Liver (tissue), 9 donors: Measurements from ENCODE around the gene GPC3. TPM values are rescaled to one million over a fixed set of nuclear protein-coding genes. Genes with fewer than 3 reads are reported as not detected.

Experiments used
- DNase-seq: peaks from one replicate; pipeline ENCODE4 v3.0.0-alpha.2; 2017; ENCODE audit warnings: low spot score
- H3K27ac ChIP-seq, 2 donors: one replicate each; pipeline ENCODE4 v1.7.0; 2013; ENCODE audit warnings: inconsistent platforms in 2 of 2, low read length in 2 of 2, control low read depth in 1 of 2, low read depth in 1 of 2, mild to moderate bottlenecking in 1 of 2
- H3K27me3 ChIP-seq, 4 donors: one replicate each; pipeline versions ENCODE4 v1.6.1 to v1.7.0; 2013; ENCODE audit warnings: low read length in 3 of 4, inconsistent platforms in 1 of 4, mild to moderate bottlenecking in 1 of 4, moderate library complexity in 1 of 4; ENCODE audit not compliant: control insufficient read depth in 4 of 4, insufficient read depth in 4 of 4
- H3K36me3 ChIP-seq, 4 donors: one replicate each; pipeline versions ENCODE4 v1.6.1 to v1.7.0; 2013; ENCODE audit warnings: low read length in 3 of 4, mild to moderate bottlenecking in 3 of 4, low read depth in 1 of 4, moderate library complexity in 1 of 4; ENCODE audit not compliant: control insufficient read depth in 4 of 4, insufficient read depth in 3 of 4
- H3K4me1 ChIP-seq, 4 donors: one replicate each; pipeline versions ENCODE4 v1.6.1 to v1.7.0; 2013; ENCODE audit warnings: low read length in 3 of 4, mild to moderate bottlenecking in 3 of 4, moderate library complexity in 1 of 4; ENCODE audit not compliant: control insufficient read depth in 4 of 4, insufficient read depth in 4 of 4
- H3K4me3 ChIP-seq, 3 donors: one replicate each; pipeline versions ENCODE4 v1.6.1 to v1.7.0; 2013; ENCODE audit warnings: low read length in 3 of 3, control low read depth in 1 of 3, low read depth in 1 of 3, mild to moderate bottlenecking in 1 of 3
- H3K9ac ChIP-seq, 2 donors: one replicate each; pipeline ENCODE4 v1.7.0; 2013; ENCODE audit warnings: low read length in 2 of 2, mild to moderate bottlenecking in 2 of 2, moderate library complexity in 2 of 2, control low read depth in 1 of 2, low read depth in 1 of 2
- H3K9me3 ChIP-seq, 4 donors: one replicate each; pipeline versions ENCODE4 v1.6.1 to v1.7.0; 2013; ENCODE audit warnings: low read length in 3 of 4; ENCODE audit not compliant: control insufficient read depth in 4 of 4
- ATF3 ChIP-seq: IDR thresholded peaks from 2 replicates; pipeline ENCODE4 v1.6.1; 2016; ENCODE audit warnings: antibody characterized with exemption
- CTCF ChIP-seq: fragments of 150-350 bp; IDR thresholded peaks from 2 replicates; pipeline ENCODE4 v1.5.1; 2017; ENCODE audit warnings: improper control_type of control experiment, low read depth, low read length; ENCODE audit not compliant: missing input control
- EGR1 ChIP-seq, 2 donors: IDR thresholded peaks; 2 replicates each; pipeline ENCODE4 v1.6.1; 2016 to 2018; ENCODE audit warnings: antibody characterized with exemption in 2 of 2, low read depth in 2 of 2
- FOXA1 ChIP-seq: IDR thresholded peaks from 2 replicates; pipeline ENCODE4 v1.6.1; 2016; ENCODE audit warnings: antibody characterized with exemption
- FOXA2 ChIP-seq: IDR thresholded peaks from 2 replicates; pipeline ENCODE4 v1.6.1; 2016; ENCODE audit warnings: antibody characterized with exemption
- GABPA ChIP-seq, 2 donors: IDR thresholded peaks in 1 of 2; conservative IDR thresholded peaks in 1 of 2; 2 replicates each; pipeline ENCODE4 v1.6.1; 2016; ENCODE audit warnings: antibody characterized with exemption in 2 of 2, mild to moderate bottlenecking in 1 of 2, moderate library complexity in 1 of 2
- HNF4A ChIP-seq, 2 donors: conservative IDR thresholded peaks; 2 replicates each; pipeline ENCODE4 v1.6.1; 2016; ENCODE audit warnings: antibody characterized with exemption in 2 of 2, mild to moderate bottlenecking in 2 of 2
- HNF4G ChIP-seq: IDR thresholded peaks from 2 replicates; pipeline ENCODE4 v1.6.1; 2016; ENCODE audit warnings: antibody characterized with exemption
- JUND ChIP-seq, 2 donors: IDR thresholded peaks; 2 replicates each; pipeline ENCODE4 v1.6.1; 2016; ENCODE audit warnings: antibody characterized with exemption in 2 of 2
- MAX ChIP-seq: IDR thresholded peaks from 2 replicates; pipeline ENCODE4 v1.6.1; 2016; ENCODE audit warnings: antibody characterized with exemption
- NR2F2 ChIP-seq: IDR thresholded peaks from 2 replicates; pipeline ENCODE4 v1.6.1; 2016; ENCODE audit warnings: antibody characterized with exemption
- RAD21 ChIP-seq, 2 donors: IDR thresholded peaks; 2 replicates each; pipeline ENCODE4 v1.6.1; 2016; ENCODE audit warnings: antibody characterized with exemption in 2 of 2, mild to moderate bottlenecking in 2 of 2
- REST ChIP-seq: IDR thresholded peaks from 2 replicates; pipeline ENCODE4 v1.6.1; 2016; ENCODE audit warnings: antibody characterized with exemption, mild to moderate bottlenecking
- RXRA ChIP-seq, 2 donors: IDR thresholded peaks; 2 replicates each; pipeline ENCODE4 v1.6.1; 2017 to 2018; ENCODE audit warnings: antibody characterized with exemption in 2 of 2, mild to moderate bottlenecking in 1 of 2
- SP1 ChIP-seq: IDR thresholded peaks from 2 replicates; pipeline ENCODE4 v1.6.1; 2018; ENCODE audit warnings: antibody characterized with exemption, mild to moderate bottlenecking
- TAF1 ChIP-seq: conservative IDR thresholded peaks from 2 replicates; pipeline ENCODE4 v1.6.1; 2016; ENCODE audit warnings: antibody characterized with exemption, mild to moderate bottlenecking
- YY1 ChIP-seq: IDR thresholded peaks from 2 replicates; pipeline ENCODE4 v1.6.1; 2016; ENCODE audit warnings: antibody characterized with exemption, mild to moderate bottlenecking
- ZBTB33 ChIP-seq: IDR thresholded peaks from 2 replicates; pipeline ENCODE4 v1.6.1; 2016; ENCODE audit warnings: antibody characterized with exemption
- WGBS: extraction: QIAGEN DNeasy Blood & Tissue Kit; methylation state at CpG from one replicate; pipeline ENCODE4 v1.1.7; 2013; 5-methylcytosine and 5-hydroxymethylcytosine counted together
- polyA plus RNA-seq, 2 donors: library from polyadenylated mRNA; stranded (reverse) in 1 of 2; unstranded in 1 of 2; fragments of 200-250 nt in 1 of 2; fragments of >200 nt in 1 of 2; fragmentation: Nextera tagmentation in 1 of 2; extraction: Ambion mirVana in 1 of 2; gene quantifications; one replicate each; pipeline versions ENCODE4 v1.2.1 to v1.2.3, GENCODE V29; 2013 to 2015
- total RNA-seq, 2 donors: library from RNA; depleted of rRNA; stranded (reverse); fragments of >200 nt; gene quantifications; one replicate each; pipeline ENCODE4 v1.2.3, GENCODE V29; 2014
- donor health status: healthy.
- donor health status: healthy.
- donor health status: healthy.
- donor health status: healthy.
- donor health status: healthy.

GPC3 gene
- total and polyA plus RNA-seq, 4 donors, result 0.40 to 1,133 (median 1.5) TPM

- Histone ChIP-seq H3K4me1 (peaks cover 4 to 11% (median 7%) of the 10 kb centered on the region in 4 donors), H3K9ac (no peak overlapping the region), H3K27ac (no peak overlapping the region), H3K27me3 (peaks cover 0 to 2% (median 1%) of the 10 kb centered on the region in 4 donors), H3K36me3 (no peaks in the 10 kb centered on the region), H3K9me3 (peaks cover 0 to 4% (median 0%) of the 10 kb centered on the region in 4 donors), H3K4me3 (no peak overlapping the region)
- 75% methylated on average over 5 of the region's 5 CpGs for WGBS
- DNase-seq, result no peak
- TF ChIP-seq HNF4G (no peak), GABPA (IDR thresholded peaks at IDR 0.05 in 1 of 2, conservative IDR thresholded peaks at IDR 0.05 in 1 of 2) (no peak), NR2F2 (no peak), RXRA (IDR thresholded peaks at IDR 0.05) (no peak), RAD21 (IDR thresholded peaks at IDR 0.05) (no peak), CTCF (no peak), HNF4A (conservative IDR thresholded peaks at IDR 0.05) (no peak), FOXA2 (no peak), JUND (IDR thresholded peaks at IDR 0.05) (no peak), SP1 (no peak), TAF1 (no peak), ATF3 (no peak), REST (no peak), ZBTB33 (no peak), YY1 (no peak), MAX (no peak), EGR1 (IDR thresholded peaks at IDR 0.05; ENCODE audit: low read depth in 2 of 2) (no peak), FOXA1 (no peak)
Measured at GRCh38 chrX:133988010-133988409, 2.6 kb upstream of the GPC3 start.
